ENCODE data around the gene ACSL5. TPM values are rescaled to one million over a fixed set of nuclear protein-coding genes. Genes with fewer than 3 reads are reported as not detected.

ACSL5 gene
- polyA plus RNA-seq, 1 donor (not counting 4 experiments of a cell fraction or from before 2014, with no cell fraction given): 0.04 TPM

DNA sequence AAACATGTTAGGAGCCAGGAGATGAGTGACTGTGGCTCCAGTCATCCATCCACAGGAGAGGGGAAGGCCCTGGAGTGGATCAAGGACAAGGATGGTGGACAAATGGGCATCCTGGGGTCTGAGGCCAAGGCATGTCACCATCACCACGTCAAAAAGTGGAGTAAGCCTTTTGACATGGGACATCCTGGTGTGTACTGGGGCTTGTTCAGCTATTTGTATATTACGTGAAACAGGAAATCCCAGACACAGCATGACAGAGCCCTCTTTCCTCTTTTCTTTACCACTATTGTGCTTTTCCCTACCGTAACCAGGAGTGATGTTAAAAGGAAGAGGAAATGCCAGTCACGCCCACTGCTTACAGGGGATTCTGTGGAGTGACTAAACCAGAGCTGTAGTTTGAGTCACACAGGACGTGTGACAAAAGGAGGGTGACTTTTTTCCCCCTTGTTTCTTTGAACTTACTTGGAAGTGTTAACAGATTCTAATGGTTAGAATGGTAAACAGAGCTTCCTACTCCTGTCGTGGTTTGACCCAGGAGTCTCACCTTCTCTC is 15.4 kb downstream of the ACSL5 start:
- no peaks in the 10 kb centered on the region for H3K79me2 ChIP-seq (ENCODE audit: control insufficient read depth, insufficient read depth, low read length)
- no peaks in the 10 kb centered on the region for H4K20me1 ChIP-seq (ENCODE audit: control insufficient read depth, extremely low read depth, insufficient read depth, low read length)
- no peak overlapping the region for H3K4me3 ChIP-seq (ENCODE audit: control insufficient read depth in 2 of 3, extremely low read depth in 1 of 3, insufficient read depth in 2 of 3, low read depth in 1 of 3, low read length in 3 of 3)
- H3K27me3 ChIP-seq (ENCODE audit: control insufficient read depth, extremely low read depth, insufficient read depth, low read length): no peaks in the 10 kb centered on the region
- H3K27ac ChIP-seq (ENCODE audit: control insufficient read depth, insufficient read depth, low read length): no peak overlapping the region
- no peaks in the 10 kb centered on the region for H3K9me3 ChIP-seq (ENCODE audit: control insufficient read depth, low read depth, low read length)
- no peak overlapping the region for H3K4me2 ChIP-seq (ENCODE audit: control insufficient read depth, extremely low read depth, insufficient read depth, low read depth, low read length)
- no peak overlapping the region for H3K9ac ChIP-seq (ENCODE audit: control insufficient read depth, extremely low read depth, insufficient read depth, low read length)
- H3K36me3 ChIP-seq (ENCODE audit: control insufficient read depth in 2 of 2, extremely low read depth in 1 of 2, insufficient read depth in 2 of 2, low read length in 2 of 2): no peaks in the 10 kb centered on the region
- dilution Hi-C loops (cut with MboI; ENCODE audit: extremely low pct_ligation_motif_present, low sequenced_read_pairs): no loop called here
- H3K4me1 ChIP-seq (ENCODE audit: control insufficient read depth, extremely low read depth, insufficient read depth, low read length): no peaks in the 10 kb centered on the region
- FAIRE-seq (no peak), DNase-seq (ENCODE audit: low read depth, low spot score) (no peak)
- TF ChIP-seq EZH2 (IDR thresholded peaks at IDR 0.05; ENCODE audit: low read length): no peak
- TF ChIP-seq, protein P1, sequence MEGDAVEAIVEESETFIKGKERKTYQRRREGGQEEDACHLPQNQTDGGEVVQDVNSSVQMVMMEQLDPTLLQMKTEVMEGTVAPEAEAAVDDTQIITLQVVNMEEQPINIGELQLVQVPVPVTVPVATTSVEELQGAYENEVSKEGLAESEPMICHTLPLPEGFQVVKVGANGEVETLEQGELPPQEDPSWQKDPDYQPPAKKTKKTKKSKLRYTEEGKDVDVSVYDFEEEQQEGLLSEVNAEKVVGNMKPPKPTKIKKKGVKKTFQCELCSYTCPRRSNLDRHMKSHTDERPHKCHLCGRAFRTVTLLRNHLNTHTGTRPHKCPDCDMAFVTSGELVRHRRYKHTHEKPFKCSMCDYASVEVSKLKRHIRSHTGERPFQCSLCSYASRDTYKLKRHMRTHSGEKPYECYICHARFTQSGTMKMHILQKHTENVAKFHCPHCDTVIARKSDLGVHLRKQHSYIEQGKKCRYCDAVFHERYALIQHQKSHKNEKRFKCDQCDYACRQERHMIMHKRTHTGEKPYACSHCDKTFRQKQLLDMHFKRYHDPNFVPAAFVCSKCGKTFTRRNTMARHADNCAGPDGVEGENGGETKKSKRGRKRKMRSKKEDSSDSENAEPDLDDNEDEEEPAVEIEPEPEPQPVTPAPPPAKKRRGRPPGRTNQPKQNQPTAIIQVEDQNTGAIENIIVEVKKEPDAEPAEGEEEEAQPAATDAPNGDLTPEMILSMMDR (optimal IDR thresholded peaks at IDR 0.05 in 1 of 3, IDR thresholded peaks at IDR 0.05 in 1 of 3, conservative IDR thresholded peaks at IDR 0.05 in 1 of 3; ENCODE audit: extremely low read depth in 1 of 3, insufficient read depth in 2 of 3, low read length in 3 of 3): no peak
- H2AFZ ChIP-seq (ENCODE audit: control insufficient read depth, low read length): no peak overlapping the region
- no peaks in the 10 kb centered on the region for H3K9me1 ChIP-seq (ENCODE audit: control insufficient read depth, extremely low read depth, insufficient read depth, low read length)

DNA sequence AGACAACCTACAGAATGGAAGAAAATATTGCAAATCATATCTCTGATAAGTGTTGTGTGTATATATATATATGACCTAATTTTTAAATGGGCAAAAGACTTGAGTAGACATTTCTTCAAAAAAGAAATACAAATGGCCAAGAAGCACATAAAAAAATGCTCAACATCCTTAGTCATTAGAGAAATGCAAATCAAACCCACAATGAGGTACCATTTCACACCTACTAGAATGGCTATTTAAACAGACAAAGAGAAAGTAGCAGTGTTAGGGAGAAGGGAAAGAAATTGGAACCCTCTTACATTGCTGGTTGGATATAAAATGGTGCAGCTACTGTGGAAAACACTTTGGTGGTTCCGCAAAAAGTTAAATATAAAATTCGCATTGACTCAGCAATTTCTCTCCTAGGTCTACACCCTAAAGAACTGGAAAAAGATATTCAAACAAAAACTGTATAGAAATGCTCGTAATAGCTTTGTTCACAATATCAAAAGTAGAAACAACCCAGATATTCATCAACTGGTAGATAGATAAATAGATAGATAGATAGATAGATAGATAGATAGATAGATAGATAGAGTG is 16.3 kb downstream of the ACSL5 start:
- Histone ChIP-seq H3K79me2 (ENCODE audit: control insufficient read depth, insufficient read depth, low read length) (no peaks in the 10 kb centered on the region), H3K27me3 (ENCODE audit: control insufficient read depth, extremely low read depth, insufficient read depth, low read length) (no peaks in the 10 kb centered on the region), H3K36me3 (ENCODE audit: control insufficient read depth in 2 of 2, extremely low read depth in 1 of 2, insufficient read depth in 2 of 2, low read length in 2 of 2) (no peaks in the 10 kb centered on the region), H3K4me3 (ENCODE audit: control insufficient read depth in 2 of 3, extremely low read depth in 1 of 3, insufficient read depth in 2 of 3, low read depth in 1 of 3, low read length in 3 of 3) (no peak overlapping the region), H2AFZ (ENCODE audit: control insufficient read depth, low read length) (no peak overlapping the region), H3K4me2 (ENCODE audit: control insufficient read depth, extremely low read depth, insufficient read depth, low read depth, low read length) (no peak overlapping the region), H3K9me1 (ENCODE audit: control insufficient read depth, extremely low read depth, insufficient read depth, low read length) (no peaks in the 10 kb centered on the region), H4K20me1 (ENCODE audit: control insufficient read depth, extremely low read depth, insufficient read depth, low read length) (no peaks in the 10 kb centered on the region), H3K9ac (ENCODE audit: control insufficient read depth, extremely low read depth, insufficient read depth, low read length) (no peak overlapping the region), H3K27ac (ENCODE audit: control insufficient read depth, insufficient read depth, low read length) (no peak overlapping the region), H3K4me1 (ENCODE audit: control insufficient read depth, extremely low read depth, insufficient read depth, low read length) (no peaks in the 10 kb centered on the region), H3K9me3 (ENCODE audit: control insufficient read depth, low read depth, low read length) (no peaks in the 10 kb centered on the region)
- dilution Hi-C loops (cut with MboI; ENCODE audit: extremely low pct_ligation_motif_present, low sequenced_read_pairs): no loop called here
- DNase-seq (ENCODE audit: low read depth, low spot score): no peak
- no peak for TF ChIP-seq EZH2 (IDR thresholded peaks at IDR 0.05; ENCODE audit: low read length)
- TF ChIP-seq, protein P1 (optimal IDR thresholded peaks at IDR 0.05 in 1 of 3, IDR thresholded peaks at IDR 0.05 in 1 of 3, conservative IDR thresholded peaks at IDR 0.05 in 1 of 3; ENCODE audit: extremely low read depth in 1 of 3, insufficient read depth in 2 of 3, low read length in 3 of 3): no peak
- FAIRE-seq: no peak

Measured in keratinocyte (primary cell).